Neural crest cell (in vitro differentiated cells): ENCODE results near the gene RAB19. TPM values are rescaled to one million over a fixed set of nuclear protein-coding genes. Genes with fewer than 3 reads are reported as not detected.

Source experiments
- DNase-seq: peaks from one replicate; pipeline ENCODE4 v3.0.0; 2021; ENCODE audit warnings: low read depth, mixed read lengths, low spot score
- H3K27ac Mint-ChIP-seq: one replicate; pipeline ENCODE4 v1.8.0; 2021; ENCODE audit warnings: mild to moderate bottlenecking, mixed read lengths; ENCODE audit not compliant: unreplicated experiment
- H3K27me3 Mint-ChIP-seq: 2 replicates; pipeline ENCODE4 v1.8.0; 2021; ENCODE audit warnings: low read depth, mild to moderate bottlenecking, mixed read lengths
- H3K36me3 Mint-ChIP-seq: 2 replicates; pipeline ENCODE4 v1.8.0; 2021; ENCODE audit warnings: low read depth, mild to moderate bottlenecking, mixed read lengths
- H3K4me1 Mint-ChIP-seq: 2 replicates; pipeline ENCODE4 v1.8.0; 2021; ENCODE audit warnings: mixed read lengths
- H3K4me3 Mint-ChIP-seq: one replicate; pipeline ENCODE4 v1.8.0; 2021; ENCODE audit warnings: mild to moderate bottlenecking, mixed read lengths
- H3K9me3 Mint-ChIP-seq: 2 replicates; pipeline ENCODE4 v1.8.0; 2021; ENCODE audit warnings: mixed read lengths
- CTCF ChIP-seq: fragments of 200-600 bp; sonication (generic); conservative IDR thresholded peaks from 2 replicates; pipeline ENCODE4 v1.5.0; 2021; ENCODE audit warnings: antibody characterized with exemption, mild to moderate bottlenecking
- total RNA-seq: library from RNA; stranded (reverse); gene quantifications from 2 replicates; pipeline ENCODE4 v1.2.1, GENCODE V29; 2021

RAB19 gene
- total RNA-seq, 1 donor from 2014 or later: not detected

- Mint-ChIP-seq H3K4me1 (peaks cover 15% of the 10 kb centered on the region), H3K9me3 (no peaks in the 10 kb centered on the region), H3K4me3 (peak overlapping the region; percentile 100), H3K27me3 (no peaks in the 10 kb centered on the region), H3K36me3 (no peaks in the 10 kb centered on the region), H3K27ac (no peak overlapping the region)
- no peak for TF ChIP-seq CTCF
- no peak for DNase-seq
These were observed 72.9 kb downstream of the RAB19 start for GRCh38 chr7:140476698-140477261.

Other genes starting within 250 kb of the RAB19 start
- gene KDM7A, start 227.1 kb upstream of the RAB19 start, total RNA-seq: 4.9 and 5.2 TPM in 2 replicates
- 48.2 and 50.8 TPM in 2 replicates for gene SLC37A3, start 5.5 kb upstream of the RAB19 start, total RNA-seq
- 69.3 and 81.2 TPM in 2 replicates for gene MKRN1, start 75.4 kb downstream of the RAB19 start, total RNA-seq
- 29.8 and 33.7 TPM in 2 replicates for gene DENND2A, start 236.8 kb downstream of the RAB19 start, total RNA-seq